Measurements from ENCODE around the gene SUPT4H1.

Gene SUPT4H1

GRCh38 chr17:58365185-58365979 is 13.4 kb upstream of the SUPT4H1 start:
- peak overlapping the region in 16 of 21 experiments; percentile 2 to 77 (median 56) for H3K27ac ChIP-seq
- no peak overlapping the region for H3K4me3 ChIP-seq

- Histone ChIP-seq H3K27ac (peak overlapping the region in 15 of 21 experiments; percentile 14 to 77 (median 59)), H3K4me3 (no peak overlapping the region)
These were observed 12.4 kb upstream of the SUPT4H1 start for GRCh38 chr17:58364270-58364942.

GRCh38 chr17:58363457-58364185 is 11.6 kb upstream of the SUPT4H1 start:
- peak overlapping the region in 12 of 21 experiments; percentile 14 to 77 (median 58) for H3K27ac ChIP-seq

GRCh38 chr17:58362368-58363014 is 10.5 kb upstream of the SUPT4H1 start:
- peak overlapping the region in 1 of 21 experiments; percentile 12 for H3K27ac ChIP-seq

More at GRCh38 chr17:58363457-58364185, 11.6 kb upstream of the SUPT4H1 start:
- H3K4me3 ChIP-seq, result no peak overlapping the region

GRCh38 chr17:58360296-58361063 is 8.5 kb upstream of the SUPT4H1 start:
- no peak overlapping the region for H3K4me3 ChIP-seq
- no peak overlapping the region for H3K27ac ChIP-seq

More at GRCh38 chr17:58362368-58363014, 10.5 kb upstream of the SUPT4H1 start:
- no peak overlapping the region for H3K4me3 ChIP-seq

- H3K27ac ChIP-seq, result no peak overlapping the region
- no peak overlapping the region for H3K4me3 ChIP-seq
These were observed 6.6 kb upstream of the SUPT4H1 start for GRCh38 chr17:58358408-58359172.

GRCh38 chr17:58357312-58358297 is 5.6 kb upstream of the SUPT4H1 start:
- Histone ChIP-seq H3K4me3 (no peak overlapping the region), H3K27ac (peak overlapping the region in 4 of 21 experiments; percentile 18 to 53 (median 26))

GRCh38 chr17:58356231-58356630 is 4.2 kb upstream of the SUPT4H1 start:
- Histone ChIP-seq H3K4me3 (no peak overlapping the region), H3K27ac (no peak overlapping the region)

- Histone ChIP-seq H3K27ac (peak overlapping the region in 2 of 21 experiments; percentile 18 to 30), H3K4me3 (no peak overlapping the region)
These were observed 2.7 kb upstream of the SUPT4H1 start for GRCh38 chr17:58354541-58355216.

GRCh38 chr17:58353389-58353825 is 1.4 kb upstream of the SUPT4H1 start:
- H3K27ac ChIP-seq, result peak overlapping the region in 12 of 21 experiments; percentile 4 to 97 (median 94)
- peak overlapping the region in 3 of 7 experiments; percentile 77 to 94 (median 92) for H3K4me3 ChIP-seq

- H3K4me3 ChIP-seq, result peak overlapping the region; percentile 74 to 94 (median 88)
- peak overlapping the region; percentile 64 to 97 (median 93) for H3K27ac ChIP-seq
These were observed 791 bp upstream of the SUPT4H1 start for GRCh38 chr17:58352596-58353388.

GRCh38 chr17:58351182-58351581 is 819 bp downstream of the SUPT4H1 start:
- Histone ChIP-seq H3K27ac (peak overlapping the region in 13 of 21 experiments; percentile 76 to 97 (median 93)), H3K4me3 (peak overlapping the region; percentile 74 to 94 (median 88))

- Histone ChIP-seq H3K27ac (no peak overlapping the region), H3K4me3 (no peak overlapping the region)
These were observed 4.0 kb downstream of the SUPT4H1 start for GRCh38 chr17:58348038-58348437.

- Histone ChIP-seq H3K4me3 (no peak overlapping the region), H3K27ac (peak overlapping the region in 7 of 21 experiments; percentile 26 to 97 (median 72))
These were observed 6.5 kb downstream of the SUPT4H1 start for GRCh38 chr17:58345500-58345899.

- H3K27ac ChIP-seq, result peak overlapping the region in 17 of 21 experiments; percentile 22 to 99 (median 69)
These were observed 7.2 kb downstream of the SUPT4H1 start for GRCh38 chr17:58344791-58345157.

More at GRCh38 chr17:58344791-58345157, 7.2 kb downstream of the SUPT4H1 start:
- H3K4me3 ChIP-seq, result peak overlapping the region in 5 of 7 experiments; percentile 4 to 17 (median 6)
